HG02678 (cell line): ENCODE data around the gene PPCS.

Source experiments
- ATAC-seq: cut with Tn5 transposase; IDR thresholded peaks from one replicate; pipeline ENCODE4 v1.9.1; 2021; ENCODE audit warnings: mild to moderate bottlenecking, moderate library complexity; ENCODE audit not compliant: unreplicated experiment

The PPCS gene

GRCh38 chr1:42456010-42456753 lies at the start of gene PPCS, which contains the start of gene ZMYND12:
Gene PPCS, plus strand, starts transcription at chr1:42456543. Its CDS starts 23 bp downstream, at chr1:42456566.
Gene ZMYND12, minus strand, starts transcription at chr1:42456022. Its CDS starts 25 bp downstream, at chr1:42455997.
- ATAC-seq: peak; percentile 89

- ATAC-seq: no peak
These were observed 41.5 kb upstream of the PPCS start for GRCh38 chr1:42414551-42415496.

GRCh38 chr1:42417166-42417565 lies 39.2 kb upstream of the PPCS start:
- ATAC-seq: no peak

- no peak for ATAC-seq
These were observed 37.8 kb upstream of the PPCS start for GRCh38 chr1:42418516-42418915.

- ATAC-seq: no peak
These were observed 37.1 kb upstream of the PPCS start for GRCh38 chr1:42419126-42419821.

- no peak for ATAC-seq
These were observed 36.2 kb upstream of the PPCS start for GRCh38 chr1:42420121-42420520.

- ATAC-seq: no peak
These were observed 35.3 kb upstream of the PPCS start for GRCh38 chr1:42420911-42421585.

- no peak for ATAC-seq
These were observed 33.6 kb upstream of the PPCS start for GRCh38 chr1:42422737-42423136.

- ATAC-seq: no peak
These were observed 32.7 kb upstream of the PPCS start for GRCh38 chr1:42423681-42424080.

GRCh38 chr1:42424201-42424600 lies 32.1 kb upstream of the PPCS start:
- no peak for ATAC-seq

- ATAC-seq: no peak
These were observed 29.1 kb upstream of the PPCS start for GRCh38 chr1:42427240-42427639.

GRCh38 chr1:42429603-42430002 lies 26.7 kb upstream of the PPCS start:
- ATAC-seq: no peak

- ATAC-seq: no peak
These were observed 25.8 kb upstream of the PPCS start for GRCh38 chr1:42430286-42431135.

- ATAC-seq: no peak
These were observed 24.8 kb upstream of the PPCS start for GRCh38 chr1:42431514-42431913.

GRCh38 chr1:42432714-42433113 lies 23.6 kb upstream of the PPCS start:
- ATAC-seq: no peak

- no peak for ATAC-seq
These were observed 23.0 kb upstream of the PPCS start for GRCh38 chr1:42433369-42433768.

GRCh38 chr1:42434340-42434739 lies 22.0 kb upstream of the PPCS start:
- ATAC-seq: no peak

GRCh38 chr1:42439940-42440339 lies 16.4 kb upstream of the PPCS start:
- ATAC-seq: no peak

GRCh38 chr1:42442662-42443061 lies 13.7 kb upstream of the PPCS start:
- ATAC-seq: no peak

- ATAC-seq: no peak
These were observed 7.1 kb upstream of the PPCS start for GRCh38 chr1:42449256-42449655.
